AG09309 (cell line): Measurements from ENCODE around the gene RNF8.

Experiments
- DNase-seq: peaks from one replicate; pipeline ENCODE4 v3.0.0-alpha.2; 2010; ENCODE audit warnings: low read depth
- H3K4me3 ChIP-seq: 2 replicates; pipeline ENCODE4 v1.5.1; 2011; ENCODE audit warnings: mild to moderate bottlenecking, low read depth, low read length, moderate library complexity; ENCODE audit not compliant: control insufficient read depth
- TF ChIP-seq, protein P1 (sequence below): IDR thresholded peaks from 2 replicates; pipeline ENCODE4 v1.5.1; 2011; ENCODE audit warnings: mild to moderate bottlenecking, low read depth, low read length, inconsistent platforms; ENCODE audit not compliant: insufficient read depth, control insufficient read depth; ENCODE audit errors: missing control alignments

The RNF8 gene

DNA sequence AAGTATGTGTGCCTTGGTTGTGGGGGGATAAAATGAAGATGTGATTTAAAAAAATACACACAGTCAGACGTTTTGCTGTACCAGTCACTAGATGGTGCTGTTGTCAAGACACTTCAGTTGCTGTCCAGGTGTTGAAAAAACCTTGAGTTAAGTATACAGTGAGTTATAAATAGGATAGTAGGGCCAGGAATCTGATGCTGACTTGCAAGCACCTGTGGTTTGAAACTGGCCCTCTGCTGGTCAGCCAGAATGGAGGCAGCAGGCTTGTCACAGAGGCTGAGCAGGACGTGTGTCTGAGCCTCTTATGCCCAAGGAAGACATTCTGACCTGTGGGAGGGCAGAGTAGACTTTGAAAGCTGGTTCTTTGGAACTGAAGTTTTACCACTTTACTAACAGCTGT, 27.8 kb downstream of the RNF8 start:
- no peak overlapping the region for H3K4me3 ChIP-seq
- TF ChIP-seq, protein P1, sequence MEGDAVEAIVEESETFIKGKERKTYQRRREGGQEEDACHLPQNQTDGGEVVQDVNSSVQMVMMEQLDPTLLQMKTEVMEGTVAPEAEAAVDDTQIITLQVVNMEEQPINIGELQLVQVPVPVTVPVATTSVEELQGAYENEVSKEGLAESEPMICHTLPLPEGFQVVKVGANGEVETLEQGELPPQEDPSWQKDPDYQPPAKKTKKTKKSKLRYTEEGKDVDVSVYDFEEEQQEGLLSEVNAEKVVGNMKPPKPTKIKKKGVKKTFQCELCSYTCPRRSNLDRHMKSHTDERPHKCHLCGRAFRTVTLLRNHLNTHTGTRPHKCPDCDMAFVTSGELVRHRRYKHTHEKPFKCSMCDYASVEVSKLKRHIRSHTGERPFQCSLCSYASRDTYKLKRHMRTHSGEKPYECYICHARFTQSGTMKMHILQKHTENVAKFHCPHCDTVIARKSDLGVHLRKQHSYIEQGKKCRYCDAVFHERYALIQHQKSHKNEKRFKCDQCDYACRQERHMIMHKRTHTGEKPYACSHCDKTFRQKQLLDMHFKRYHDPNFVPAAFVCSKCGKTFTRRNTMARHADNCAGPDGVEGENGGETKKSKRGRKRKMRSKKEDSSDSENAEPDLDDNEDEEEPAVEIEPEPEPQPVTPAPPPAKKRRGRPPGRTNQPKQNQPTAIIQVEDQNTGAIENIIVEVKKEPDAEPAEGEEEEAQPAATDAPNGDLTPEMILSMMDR: peak; percentile 66
- peak; percentile 17 for DNase-seq

DNA sequence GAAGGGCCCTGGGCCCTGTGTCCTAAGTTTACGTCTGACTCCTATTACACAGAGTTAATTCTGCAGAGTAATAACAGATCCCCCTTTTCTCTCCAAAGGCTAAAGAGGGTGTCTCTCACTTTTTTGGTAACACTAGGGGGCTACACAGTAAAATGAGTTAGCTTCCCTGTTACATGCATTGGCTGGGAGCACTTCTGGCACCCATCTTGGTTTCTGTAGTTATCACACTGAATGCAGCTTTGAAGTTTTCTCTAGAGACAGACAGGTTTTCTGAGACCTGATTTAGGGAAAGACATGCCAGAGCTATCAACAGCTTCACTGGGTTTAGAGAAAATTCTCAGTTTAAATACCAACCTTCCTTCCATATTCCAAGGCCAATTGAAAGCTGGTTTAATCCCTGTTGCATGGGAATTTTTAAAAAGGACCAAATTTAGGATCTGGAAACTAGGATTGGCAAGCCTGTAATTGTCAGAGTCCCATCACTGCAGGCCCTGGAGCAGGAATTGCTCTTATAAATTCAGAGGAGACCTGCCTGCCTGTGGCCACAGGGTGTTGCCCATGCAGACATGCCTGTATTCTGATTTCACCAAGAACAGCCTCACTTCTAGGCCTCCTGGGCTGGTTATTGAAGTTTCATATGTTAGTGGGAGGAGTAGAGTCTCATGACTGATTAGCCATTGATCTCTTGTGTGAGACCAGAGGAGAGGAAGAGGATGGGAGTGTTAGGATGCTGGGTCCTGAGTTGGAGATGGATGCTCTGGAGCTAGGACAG, 29.4 kb downstream of the RNF8 start:
- no peak overlapping the region for H3K4me3 ChIP-seq
- TF ChIP-seq, protein P1: no peak
- DNase-seq: no peak

DNA sequence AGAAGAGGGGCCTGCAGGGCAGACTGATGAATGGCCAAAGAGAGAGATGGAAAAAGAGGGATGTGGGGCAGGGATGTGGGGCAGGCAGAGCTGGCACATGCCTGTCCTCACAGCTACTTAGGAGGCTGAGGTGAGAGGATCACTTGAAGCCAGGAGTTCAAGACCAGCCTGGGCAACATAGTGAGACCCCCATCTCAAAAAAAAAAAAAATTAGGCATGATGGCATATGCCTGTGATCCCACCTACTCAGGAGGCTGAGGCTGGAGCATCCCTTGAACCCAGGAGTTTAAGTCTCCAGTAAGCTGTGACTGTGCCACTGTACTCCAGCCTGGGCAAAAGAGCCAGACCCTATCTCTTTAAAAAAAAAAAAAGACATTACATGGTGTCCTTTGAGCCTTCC, 34.8 kb downstream of the RNF8 start:
- TF ChIP-seq, protein P1: no peak
- no peak overlapping the region for H3K4me3 ChIP-seq
- no peak for DNase-seq

DNA sequence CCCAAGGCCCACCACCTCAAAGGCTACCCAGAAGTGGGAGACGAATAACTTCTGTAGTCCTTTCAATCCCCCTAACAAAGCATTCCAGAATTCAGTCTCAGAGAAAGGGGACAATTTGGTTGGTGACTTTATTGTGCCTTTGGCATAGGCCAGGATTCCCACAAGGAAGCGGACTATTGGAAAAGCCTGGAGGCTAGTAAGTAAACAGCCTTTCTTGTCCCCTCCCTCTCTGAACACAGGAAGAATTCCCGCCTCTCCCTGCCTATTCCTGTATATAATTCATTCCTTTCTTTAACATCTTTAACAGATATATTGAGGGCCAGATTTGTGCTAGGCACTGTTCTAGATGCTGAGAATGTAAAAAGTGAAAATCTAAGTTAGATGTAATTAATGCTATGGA, 36.1 kb downstream of the RNF8 start:
- DNase-seq: no peak

DNA sequence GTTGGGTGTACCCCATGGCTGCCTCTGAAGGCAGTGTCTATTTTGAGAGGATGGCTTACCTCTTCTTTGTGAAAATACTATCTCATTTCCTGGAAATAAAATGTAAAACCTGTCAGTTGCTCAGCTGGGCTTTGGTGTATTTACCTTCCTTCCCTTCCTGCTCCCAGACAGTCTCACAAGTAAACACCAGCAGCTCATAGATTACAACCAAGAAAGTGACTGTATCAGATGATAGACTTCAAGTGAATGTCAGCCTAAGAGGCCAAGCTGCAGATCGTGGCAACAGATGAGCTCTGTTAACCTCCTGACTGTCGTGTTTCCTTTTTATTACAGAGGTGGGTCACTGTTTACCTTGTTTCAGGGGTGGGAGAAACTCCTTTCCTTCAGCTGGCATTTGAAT, 37.3 kb downstream of the RNF8 start:
- no peak for DNase-seq
- TF ChIP-seq, protein P1: no peak
- H3K4me3 ChIP-seq: no peak overlapping the region

More for the DNA sequence above, 36.1 kb downstream of the RNF8 start:
- TF ChIP-seq, protein P1: no peak
- H3K4me3 ChIP-seq: no peak overlapping the region

DNA sequence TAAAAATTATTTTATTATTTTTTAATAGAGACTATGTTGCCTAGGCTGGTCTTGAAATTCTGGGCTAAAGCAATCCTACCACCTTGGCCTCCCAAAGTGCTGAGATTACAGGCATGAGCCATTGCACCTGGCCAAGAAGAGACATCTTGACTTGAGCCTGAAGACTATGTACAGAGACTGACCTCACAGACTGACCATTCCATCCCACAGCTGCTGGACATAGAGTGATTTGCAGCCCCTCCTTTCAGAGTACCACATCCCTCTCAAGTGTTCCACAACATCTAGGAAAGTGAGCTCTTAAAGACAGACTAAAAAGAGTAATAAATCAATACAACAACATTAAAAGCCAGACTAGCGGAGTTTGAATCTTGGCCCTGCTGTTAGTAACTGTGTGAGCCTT, 39.0 kb downstream of the RNF8 start:
- TF ChIP-seq, protein P1: no peak
- H3K4me3 ChIP-seq: no peak overlapping the region
- no peak for DNase-seq
